GM12878 (cell line): Measurements from ENCODE around the gene RTN4RL1. TPM values are rescaled to one million over a fixed set of nuclear protein-coding genes. Genes with fewer than 3 reads are reported as not detected.

Source experiments
- ATAC-seq: fragments of 200-7000 bp; cut with Tn5 transposase; 3 replicates; pipeline ENCODE4 v1.9.1; 2020; ENCODE audit warnings: mild to moderate bottlenecking, moderate library complexity
- BruUV-seq: library from RNA; stranded (reverse); fragments of 400-500 nt; replicated peaks from 2 replicates; lab custom pipeline; 2021; lab: Mats Ljungman, UMichigan
- CTCF ChIA-PET: fragments of 300-600 bp; sonication (Branson Sonifier 250); formaldehyde crosslinking; extraction: SDS; loops from one replicate; lab custom pipeline; 2021; ENCODE audit warnings: inconsistent platforms; lab: Yijun Ruan, JAX
- POLR2A ChIA-PET: fragments of 350-600 bp; formaldehyde crosslinking; extraction: SDS; loops from one replicate; lab custom pipeline; 2021; ENCODE audit warnings: inconsistent platforms; lab: Charles Lee
- RAD21 ChIA-PET: fragments of 300-600 bp; sonication (Branson Sonifier 250); formaldehyde crosslinking; loops from one replicate; lab custom pipeline; 2023; ENCODE audit warnings: antibody characterized with exemption; ENCODE audit not compliant: unreplicated experiment; lab: Charles Lee
- SMC1A ChIA-PET: fragments of 300-600 bp; sonication (Branson Sonifier 250); formaldehyde crosslinking; loops from one replicate; lab custom pipeline; 2023; ENCODE audit not compliant: unreplicated experiment, uncharacterized antibody; lab: Charles Lee
- DNase-seq: peaks from one replicate; pipeline ENCODE4 v3.0.0-alpha.2; 2011; ENCODE audit warnings: low read depth, low spot score
- FAIRE-seq: peaks from 3 replicates; lab custom pipeline; 2011; peaks lifted over from hg19 to GRCh38; lab: Jason Lieb, UNC
- H2AFZ ChIP-seq: 2 replicates; pipeline ENCODE4 v1.6.0; 2011; ENCODE audit warnings: low read depth, low read length, control low read depth; ENCODE audit not compliant: control insufficient read depth
- H3K27ac ChIP-seq: 2 replicates; pipeline ENCODE4 v1.5.1; 2011; ENCODE audit warnings: control low read depth; ENCODE audit not compliant: control insufficient read depth, insufficient read depth
- H3K27me3 ChIP-seq, 2 experiments: replicated peaks in 1 of 2; 2 replicates each; pipeline versions ENCODE4 v1.6.0 to v1.6.1; 2011; ENCODE audit warnings: low read length in 1 of 2; ENCODE audit not compliant: control insufficient read depth in 2 of 2, insufficient read depth in 2 of 2
- H3K36me3 ChIP-seq, 2 experiments: 2 replicates each; pipeline ENCODE4 v1.5.1; 2011; ENCODE audit warnings: low read length in 1 of 2; ENCODE audit not compliant: control insufficient read depth in 2 of 2, insufficient read depth in 2 of 2
- H3K4me1 ChIP-seq: 2 replicates; pipeline ENCODE4 v1.6.1; 2011; ENCODE audit warnings: mild to moderate bottlenecking, low read length, moderate library complexity, mixed read lengths; ENCODE audit not compliant: control insufficient read depth, insufficient read depth
- H3K4me2 ChIP-seq: 2 replicates; pipeline ENCODE4 v1.6.0; 2011; ENCODE audit warnings: control low read depth; ENCODE audit not compliant: control insufficient read depth, insufficient read depth
- H3K4me3 ChIP-seq: fragments of 200-600 bp; sonication (generic); 2 replicates; pipeline ENCODE4 v1.5.1; 2016
- H3K79me2 ChIP-seq: 2 replicates; pipeline ENCODE4 v1.6.0; 2011; ENCODE audit warnings: low read length; ENCODE audit not compliant: control insufficient read depth, insufficient read depth
- H3K9ac ChIP-seq: 2 replicates; pipeline ENCODE4 v1.8.0; 2011; ENCODE audit warnings: low read length, control low read depth, mixed read lengths; ENCODE audit not compliant: control insufficient read depth, insufficient read depth
- H3K9me3 ChIP-seq: replicated peaks from 3 replicates; pipeline ENCODE4 v1.5.1; 2011; ENCODE audit warnings: mild to moderate bottlenecking, low read length; ENCODE audit not compliant: control insufficient read depth, insufficient read depth
- H4K20me1 ChIP-seq: 2 replicates; pipeline ENCODE4 v1.6.0; 2011; ENCODE audit not compliant: control insufficient read depth, insufficient read depth
- BACH1 ChIP-seq: fragments of 450-650 bp; IDR thresholded peaks from 2 replicates; pipeline ENCODE4 v1.6.1; 2017; ENCODE audit warnings: mild to moderate bottlenecking, borderline replicate concordance
- ELK1 ChIP-seq: IDR thresholded peaks from 2 replicates; pipeline ENCODE4 v1.6.1; 2012; ENCODE audit warnings: low read depth, low read length, improper control_type of control experiment
- GATAD2B ChIP-seq: fragments of 450-650 bp; conservative IDR thresholded peaks from 2 replicates; pipeline ENCODE4 v1.6.1; 2017; ENCODE audit warnings: low read depth, mild to moderate bottlenecking, moderate library complexity
- IRF4 ChIP-seq: IDR thresholded peaks from 2 replicates; pipeline ENCODE4 v1.6.1; 2011; ENCODE audit warnings: low read depth, low read length
- KLF5 ChIP-seq: fragments of 450-650 bp; IDR thresholded peaks from 2 replicates; pipeline ENCODE4 v1.6.1; 2014; ENCODE audit warnings: mild to moderate bottlenecking; ENCODE audit not compliant: partially characterized antibody
- MEF2A ChIP-seq: IDR thresholded peaks from 2 replicates; pipeline ENCODE4 v1.6.1; 2011; ENCODE audit warnings: low read depth, mild to moderate bottlenecking, low read length, moderate library complexity; ENCODE audit not compliant: insufficient read depth
- MTA3 ChIP-seq: IDR thresholded peaks from 2 replicates; pipeline ENCODE4 v1.6.1; 2012; ENCODE audit warnings: low read length, inconsistent platforms, borderline replicate concordance
- MXI1 ChIP-seq: fragments of 150-350 bp; IDR thresholded peaks from 2 replicates; pipeline ENCODE4 v1.6.1; 2011; ENCODE audit warnings: low read depth, mild to moderate bottlenecking, inconsistent platforms, low read length, improper control_type of control experiment
- NKRF ChIP-seq: fragments of 450-650 bp; conservative IDR thresholded peaks from 2 replicates; pipeline ENCODE4 v1.6.1; 2017; ENCODE audit warnings: mild to moderate bottlenecking, moderate library complexity
- POLR2AphosphoS5 ChIP-seq: IDR thresholded peaks from 2 replicates; pipeline ENCODE4 v1.6.1; 2011; ENCODE audit warnings: mild to moderate bottlenecking, low read length, inconsistent platforms
- SIN3A ChIP-seq: IDR thresholded peaks from 2 replicates; pipeline ENCODE4 v1.6.1; 2012; ENCODE audit warnings: low read depth, low read length, improper control_type of control experiment
- SPI1 ChIP-seq: IDR thresholded peaks from 2 replicates; pipeline ENCODE4 v1.6.1; 2011; ENCODE audit warnings: low read depth, mild to moderate bottlenecking, low read length, moderate library complexity, borderline replicate concordance; ENCODE audit not compliant: insufficient read depth
- SREBF2 ChIP-seq: IDR thresholded peaks from 2 replicates; pipeline ENCODE4 v1.6.1; 2012; ENCODE audit warnings: mild to moderate bottlenecking, low read length
- YY1 ChIP-seq: IDR thresholded peaks from 2 replicates; pipeline ENCODE4 v1.6.1; 2011; ENCODE audit warnings: low read depth, mild to moderate bottlenecking, low read length
- ZNF24 ChIP-seq: fragments of 450-650 bp; IDR thresholded peaks from 2 replicates; pipeline ENCODE4 v1.6.1; 2017; ENCODE audit warnings: antibody characterized with exemption, mild to moderate bottlenecking
- ZZZ3 ChIP-seq: IDR thresholded peaks from 2 replicates; pipeline ENCODE4 v1.6.1; 2011; ENCODE audit warnings: low read depth; ENCODE audit not compliant: control insufficient read depth, insufficient read length
- WGBS: methylation state at CpG from one replicate; pipeline ENCODE4 v1.1.6; 2016; ENCODE audit warnings: low lambda C conversion rate; ENCODE audit not compliant: insufficient replicate concordance, insufficient coverage; ENCODE audit errors: missing lambda C conversion rate; 5-methylcytosine and 5-hydroxymethylcytosine counted together
- in situ Hi-C: fragments of 300-500 bp; cut with MboI; formaldehyde crosslinking; loops from 9 replicates; pipeline ENCODE4 v1.14.3; 2018; ENCODE audit warnings: mixed read lengths
- intact Hi-C: fragments of 100-400 bp; cut with micrococcal nuclease; formaldehyde crosslinking; loops from one replicate; pipeline ENCODE4 v1.14.2; 2022; ENCODE audit not compliant: unreplicated experiment
- polyA plus RNA-seq, 11 experiments: library from polyadenylated mRNA; depleted of rRNA in 4 of 11; unstranded in 6 of 11; stranded (reverse) in 5 of 11; fragments of >200 nt; fragmentation: Nextera tagmentation in 4 of 11; fragmentation: Illumina TruSeq in 1 of 11; extraction: Ambion mirVana in 4 of 11; extraction: Trizol in 1 of 11; gene quantifications; 1 replicate in 1 of 11; 2 replicates in 10 of 11; pipeline versions ENCODE4 v1.2.1 to v1.2.3, GENCODE V29; 2011 to 2016; ENCODE audit warnings: inconsistent platforms in 2 of 11, missing spikeins in 2 of 11, low read depth in 1 of 11
- total RNA-seq, 4 experiments: library from RNA; depleted of rRNA in 3 of 4; stranded (reverse); fragments of >200 nt in 3 of 4; fragmentation: Illumina TruSeq in 1 of 4; extraction: Trizol in 1 of 4; gene quantifications; 2 replicates each; pipeline versions ENCODE4 v1.2.1 to v1.2.3, GENCODE V29; 2013 to 2021
- TF ChIP-seq, protein P1 (sequence below): IDR thresholded peaks from 2 replicates; pipeline ENCODE4 v1.6.1; 2012; ENCODE audit warnings: low read depth, low read length, improper control_type of control experiment

The RTN4RL1 gene
- total and polyA plus RNA-seq, 10 of the 15 experiments (the other 5 are each of a cell fraction or from before 2014, with no cell fraction given), result 0.08 to 0.11 (median 0.10) TPM; not detected in 7

DNA sequence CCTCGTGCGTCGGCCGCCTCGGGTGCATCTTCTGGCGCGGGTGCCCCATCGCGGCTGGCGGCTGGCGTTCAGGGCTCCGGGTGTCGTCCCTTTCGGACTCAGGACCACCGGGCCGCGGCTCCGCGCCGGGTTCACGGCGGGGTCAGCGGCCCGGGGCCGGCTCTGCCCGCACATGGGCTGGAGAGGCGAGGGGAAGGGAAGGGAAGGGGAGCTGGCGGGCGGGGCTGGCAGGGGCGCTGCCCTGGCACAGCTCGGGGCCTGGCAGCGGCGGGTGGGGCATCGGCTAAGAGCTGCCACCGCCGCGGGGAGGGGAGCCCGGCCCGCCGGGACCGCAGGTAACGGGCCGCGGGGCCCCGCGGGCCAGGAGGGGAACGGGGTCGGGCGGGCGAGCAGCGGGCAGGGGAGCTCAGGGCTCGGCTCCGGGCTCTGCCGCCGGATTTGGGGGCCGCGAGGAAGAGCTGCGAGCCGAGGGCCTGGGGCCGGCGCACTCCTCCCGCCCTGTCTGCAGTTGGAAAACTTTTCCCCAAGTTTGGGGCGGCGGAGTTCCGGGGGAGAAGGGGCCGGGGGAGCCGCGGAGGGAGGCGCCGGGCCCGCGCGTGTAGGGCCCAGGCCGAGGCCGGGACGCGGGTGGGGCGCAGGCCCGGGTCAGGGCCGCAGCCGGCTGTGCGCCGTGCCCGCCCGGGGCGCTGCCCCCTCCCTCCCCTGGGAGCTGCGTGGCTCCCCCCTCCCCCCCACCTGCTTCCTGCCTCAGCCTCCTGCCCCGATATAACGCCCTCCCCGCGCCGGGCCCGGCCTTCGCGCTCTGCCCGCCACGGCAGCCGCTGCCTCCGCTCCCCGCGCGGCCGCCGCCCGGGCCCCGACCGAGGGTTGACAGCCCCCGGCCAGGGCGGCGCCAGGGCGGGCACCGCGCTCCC, 30.4 kb upstream of the RTN4RL1 start:
- Histone ChIP-seq H3K4me2 (peak overlapping the region; percentile 81; the same call in 1 of the 2 replicates), H3K4me1 (peaks cover 22% of the 10 kb centered on the region), H4K20me1 (no peaks in the 10 kb centered on the region), H3K36me3 (peaks cover 4 to 16% of the 10 kb centered on the region in 2 experiments), H3K9ac (peak overlapping the region; percentile 89), H3K4me3 (peak overlapping the region; percentile 95), H3K27ac (peak overlapping the region; percentile 84), H3K79me2 (peaks cover 59% of the 10 kb centered on the region), H3K9me3 (no peaks in the 10 kb centered on the region; the same call in 2 of the 3 replicates), H3K27me3 (peaks cover 2% of the 10 kb centered on the region in 2 experiments; a peak in 3 of 4 replicates), H2AFZ (peak overlapping the region; percentile 19)
- ChIA-PET CTCF (interaction anchor here (0.7 to 8.4 kb wide), 42 partner anchors 14 to 361 kb away, joined by 3 to 265 read pairs (median 4); partner anchors contain the start of genes SMG6, SRR and TSR1), SMC1A (interaction anchor here (0.7 to 8.6 kb wide), 19 partner anchors 13 to 227 kb away, joined by 3 to 141 read pairs (median 4); no protein-coding TSS in a partner anchor), POLR2A (interaction anchor here (0.6 to 6.7 kb wide), 18 partner anchors 10 to 339 kb away, joined by 3 to 61 read pairs (median 4); no protein-coding TSS in a partner anchor), RAD21 (interaction anchor here (0.8 to 8.4 kb wide), 33 partner anchors 9 to 361 kb away, joined by 3 to 271 read pairs (median 6); partner anchors contain the start of gene TSR1)
- peak; percentile 3 for ATAC-seq
- 2% methylated on average over 27 of the region's 113 CpGs for WGBS
- FAIRE-seq, result no peak
- in situ Hi-C loops, result no loop called here
- DNase-seq, result no peak
- intact Hi-C loops, result loop anchor here (5.0 kb wide), 1 partner anchor 37 kb away; no protein-coding TSS in a partner anchor
- BruUV-seq, result no TSS peak
- peak; percentile 14 for TF ChIP-seq NKRF
- TF ChIP-seq, protein P1, sequence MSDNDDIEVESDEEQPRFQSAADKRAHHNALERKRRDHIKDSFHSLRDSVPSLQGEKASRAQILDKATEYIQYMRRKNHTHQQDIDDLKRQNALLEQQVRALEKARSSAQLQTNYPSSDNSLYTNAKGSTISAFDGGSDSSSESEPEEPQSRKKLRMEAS, result no peak; the same call in 1 of the 2 replicates
- 0 out of 2 replicates have a peak, but pooled peaks have one; percentile 19 for TF ChIP-seq GATAD2B
- no peak for TF ChIP-seq IRF4
- TF ChIP-seq ZZZ3, result no peak
- TF ChIP-seq POLR2AphosphoS5, result peak; percentile 26; the same call in 1 of the 2 replicates
- 0 out of 2 replicates have a peak, but pooled peaks have one; percentile 13 for TF ChIP-seq MXI1
- TF ChIP-seq ZNF24, result no peak
- TF ChIP-seq KLF5, result no peak
- TF ChIP-seq BACH1, result no peak
- TF ChIP-seq MEF2A, result no peak
- TF ChIP-seq ELK1, result no peak
- no peak for TF ChIP-seq MTA3
- no peak for TF ChIP-seq SPI1
- TF ChIP-seq YY1, result peak; percentile 1; the same call in 1 of the 2 replicates
- no peak for TF ChIP-seq SREBF2
- 0 out of 2 replicates have a peak, but pooled peaks have one; percentile 11 for TF ChIP-seq SIN3A
